Activated CD4-positive, alpha-beta memory T cell treated with anti-CD3 and anti-CD28 coated beads, Interleukin-2, amount 10 ng/mL, durations not matched to agents 7 days and 5 days (primary cell): ENCODE measurements around the gene FXR1. TPM values are rescaled to one million over a fixed set of nuclear protein-coding genes. Genes with fewer than 3 reads are reported as not detected.

Source experiments
- CTCF ChIA-PET: fragments of 350-600 bp; sonication (Branson Sonifier 250); formaldehyde crosslinking; loops from one replicate; lab custom pipeline; 2021; ENCODE audit warnings: antibody characterized with exemption, inconsistent platforms; lab: Charles Lee
- POLR2A ChIA-PET: fragments of 350-600 bp; sonication (Branson Sonifier 250); formaldehyde crosslinking; loops from one replicate; lab custom pipeline; 2021; ENCODE audit warnings: antibody characterized with exemption; lab: Charles Lee
- DNase-seq: peaks from one replicate; pipeline ENCODE4 v3.0.0-alpha.2; 2020
- H3K27ac Mint-ChIP-seq: one replicate; pipeline ENCODE4 v1.8.0; 2021; ENCODE audit warnings: mild to moderate bottlenecking, mixed read lengths
- H3K27me3 Mint-ChIP-seq: one replicate; pipeline ENCODE4 v1.8.0; 2021; ENCODE audit warnings: mixed read lengths
- H3K36me3 Mint-ChIP-seq: one replicate; pipeline ENCODE4 v1.8.0; 2021; ENCODE audit warnings: low read depth, mixed read lengths
- H3K4me1 Mint-ChIP-seq: one replicate; pipeline ENCODE4 v1.8.0; 2021; ENCODE audit warnings: mixed read lengths
- H3K4me3 Mint-ChIP-seq: one replicate; pipeline ENCODE4 v1.8.0; 2021; ENCODE audit warnings: mild to moderate bottlenecking, mixed read lengths
- H3K9me3 Mint-ChIP-seq: one replicate; pipeline ENCODE4 v1.8.0; 2021; ENCODE audit warnings: mixed read lengths
- total RNA-seq, 2 experiments: library from RNA; stranded (reverse); gene quantifications; one replicate each; pipeline ENCODE4 v1.2.3, GENCODE V29; 2021

The FXR1 gene
- total RNA-seq, 2 experiments from 2014 or later, result 127 to 134 TPM

GRCh38 chr3:180911876-180912303 lies 580 bp upstream of the FXR1 start:
- H3K9me3 Mint-ChIP-seq, result no peaks in the 10 kb centered on the region
- ChIA-PET CTCF (interaction anchor here (0.8 to 2.2 kb wide), 11 partner anchors 9 to 307 kb away, joined by 3 to 13 read pairs (median 4); partner anchors contain the start of genes CCDC39 and DNAJC19), POLR2A (interaction anchor here (0.6 to 2.9 kb wide), 14 partner anchors 8 to 310 kb away, joined by 3 to 20 read pairs (median 4); partner anchors contain the start of genes DNAJC19 and TTC14)
- H3K36me3 Mint-ChIP-seq, result peaks cover 25% of the 10 kb centered on the region
- H3K27me3 Mint-ChIP-seq, result no peaks in the 10 kb centered on the region
- peak overlapping the region; percentile 76 for H3K27ac Mint-ChIP-seq
- peaks cover 39% of the 10 kb centered on the region for H3K4me1 Mint-ChIP-seq
- peak overlapping the region; percentile 89 for H3K4me3 Mint-ChIP-seq
- no peak for DNase-seq

- Mint-ChIP-seq H3K27ac (peak overlapping the region; percentile 76), H3K9me3 (no peaks in the 10 kb centered on the region), H3K4me1 (peaks cover 50% of the 10 kb centered on the region), H3K4me3 (peak overlapping the region; percentile 89), H3K27me3 (no peaks in the 10 kb centered on the region), H3K36me3 (peaks cover 37% of the 10 kb centered on the region)
- DNase-seq, result no peak
- ChIA-PET CTCF (interaction anchor here (1.2 to 1.8 kb wide), 2 partner anchors 39 to 44 kb away, joined by 5 read pairs; no protein-coding TSS in a partner anchor), POLR2A (interaction anchor here (0.9 to 2.9 kb wide), 9 partner anchors 8 to 1309 kb away, joined by 3 to 20 read pairs (median 4); partner anchors contain the start of genes DNAJC19, MRPL47, NDUFB5 and TTC14)
Observed at GRCh38 chr3:180913581-180914404, 1.3 kb downstream of the FXR1 start.

- Mint-ChIP-seq H3K4me1 (peaks cover 45% of the 10 kb centered on the region), H3K27me3 (no peaks in the 10 kb centered on the region), H3K9me3 (no peaks in the 10 kb centered on the region), H3K27ac (no peak overlapping the region), H3K4me3 (no peak overlapping the region), H3K36me3 (peaks cover 44% of the 10 kb centered on the region)
- CTCF ChIA-PET, result interaction anchor here (0.8 kb wide), 1 partner anchor 1764 kb away, joined by 3 read pairs; no protein-coding TSS in a partner anchor
- POLR2A ChIA-PET, result no interaction called here
- no peak for DNase-seq
Observed at GRCh38 chr3:180918542-180918941, 6.1 kb downstream of the FXR1 start.

- no peak overlapping the region for H3K27ac Mint-ChIP-seq
- ChIA-PET CTCF (no interaction called here), POLR2A (interaction anchor here (1.1 kb wide), 1 partner anchor 9 kb away, joined by 4 read pairs; no protein-coding TSS in a partner anchor)
- H3K36me3 Mint-ChIP-seq, result peaks cover 29% of the 10 kb centered on the region
- DNase-seq, result no peak
- H3K27me3 Mint-ChIP-seq, result no peaks in the 10 kb centered on the region
- no peak overlapping the region for H3K4me3 Mint-ChIP-seq
- H3K4me1 Mint-ChIP-seq, result peaks cover 26% of the 10 kb centered on the region
- no peaks in the 10 kb centered on the region for H3K9me3 Mint-ChIP-seq
Observed at GRCh38 chr3:180922242-180922641, 9.8 kb downstream of the FXR1 start.

- Mint-ChIP-seq H3K27ac (no peak overlapping the region), H3K9me3 (no peaks in the 10 kb centered on the region), H3K36me3 (peaks cover 26% of the 10 kb centered on the region), H3K4me1 (peaks cover 23% of the 10 kb centered on the region), H3K27me3 (no peaks in the 10 kb centered on the region), H3K4me3 (no peak overlapping the region)
- ChIA-PET POLR2A (no interaction called here), CTCF (no interaction called here)
- no peak for DNase-seq
Observed at GRCh38 chr3:180923561-180923960, 11.1 kb downstream of the FXR1 start.

GRCh38 chr3:180926526-180926925 lies 14.1 kb downstream of the FXR1 start:
- Mint-ChIP-seq H3K27ac (no peak overlapping the region), H3K4me1 (peaks cover 26% of the 10 kb centered on the region), H3K9me3 (no peaks in the 10 kb centered on the region), H3K36me3 (peaks cover 32% of the 10 kb centered on the region), H3K4me3 (no peak overlapping the region), H3K27me3 (no peaks in the 10 kb centered on the region)
- POLR2A ChIA-PET, result interaction anchor here (2.4 kb wide), 1 partner anchor 14 kb away, joined by 8 read pairs; the partner anchor contains the start of gene FXR1
- DNase-seq, result no peak
- CTCF ChIA-PET, result no interaction called here

- no peak overlapping the region for H3K27ac Mint-ChIP-seq
- DNase-seq, result no peak
- ChIA-PET CTCF (no interaction called here), POLR2A (no interaction called here)
- peaks cover 25% of the 10 kb centered on the region for H3K4me1 Mint-ChIP-seq
- H3K9me3 Mint-ChIP-seq, result no peaks in the 10 kb centered on the region
- no peaks in the 10 kb centered on the region for H3K27me3 Mint-ChIP-seq
- peaks cover 17% of the 10 kb centered on the region for H3K36me3 Mint-ChIP-seq
- H3K4me3 Mint-ChIP-seq, result no peak overlapping the region
Observed at GRCh38 chr3:180929376-180929775, 16.9 kb downstream of the FXR1 start.

GRCh38 chr3:180930526-180930925 lies 18.1 kb downstream of the FXR1 start:
- H3K27ac Mint-ChIP-seq, result no peak overlapping the region
- H3K27me3 Mint-ChIP-seq, result no peaks in the 10 kb centered on the region
- POLR2A ChIA-PET, result no interaction called here
- no peak overlapping the region for H3K4me3 Mint-ChIP-seq
- no peak for DNase-seq
- peaks cover 24% of the 10 kb centered on the region for H3K36me3 Mint-ChIP-seq
- CTCF ChIA-PET, result no interaction called here
- no peaks in the 10 kb centered on the region for H3K9me3 Mint-ChIP-seq
- peaks cover 24% of the 10 kb centered on the region for H3K4me1 Mint-ChIP-seq

- Mint-ChIP-seq H3K27me3 (no peaks in the 10 kb centered on the region), H3K4me3 (no peak overlapping the region), H3K27ac (no peak overlapping the region), H3K36me3 (peaks cover 35% of the 10 kb centered on the region), H3K9me3 (no peaks in the 10 kb centered on the region), H3K4me1 (peaks cover 21% of the 10 kb centered on the region)
- CTCF ChIA-PET, result no interaction called here
- DNase-seq, result no peak
- POLR2A ChIA-PET, result no interaction called here
Observed at GRCh38 chr3:180932819-180933218, 20.3 kb downstream of the FXR1 start.

- peaks cover 13% of the 10 kb centered on the region for H3K4me1 Mint-ChIP-seq
- H3K27ac Mint-ChIP-seq, result no peak overlapping the region
- CTCF ChIA-PET, result interaction anchor here (1.2 kb wide), 1 partner anchor 22 kb away, joined by 8 read pairs; the partner anchor contains the start of gene FXR1
- no peak for DNase-seq
- no peaks in the 10 kb centered on the region for H3K27me3 Mint-ChIP-seq
- H3K4me3 Mint-ChIP-seq, result no peak overlapping the region
- H3K9me3 Mint-ChIP-seq, result no peaks in the 10 kb centered on the region
- H3K36me3 Mint-ChIP-seq, result peaks cover 34% of the 10 kb centered on the region
- POLR2A ChIA-PET, result interaction anchor here (1.0 kb wide), 2 partner anchors 10 to 22 kb away, joined by 4 to 6 read pairs; partner anchors contain the start of gene FXR1
Observed at GRCh38 chr3:180934638-180935037, 22.2 kb downstream of the FXR1 start.

- Mint-ChIP-seq H3K27ac (no peak overlapping the region), H3K36me3 (peaks cover 50% of the 10 kb centered on the region), H3K27me3 (no peaks in the 10 kb centered on the region), H3K4me3 (no peak overlapping the region), H3K4me1 (peaks cover 4% of the 10 kb centered on the region), H3K9me3 (no peaks in the 10 kb centered on the region)
- no peak for DNase-seq
- ChIA-PET CTCF (no interaction called here), POLR2A (no interaction called here)
Observed at GRCh38 chr3:180940826-180941225, 28.4 kb downstream of the FXR1 start.

GRCh38 chr3:180947761-180948390 lies 35.4 kb downstream of the FXR1 start:
- H3K36me3 Mint-ChIP-seq, result peaks cover 58% of the 10 kb centered on the region
- DNase-seq, result no peak
- H3K27ac Mint-ChIP-seq, result no peak overlapping the region
- ChIA-PET CTCF (no interaction called here), POLR2A (interaction anchor here (0.9 kb wide), 1 partner anchor 36 kb away, joined by 3 read pairs; the partner anchor contains the start of gene FXR1)
- no peak overlapping the region for H3K4me3 Mint-ChIP-seq
- peaks cover 3% of the 10 kb centered on the region for H3K4me1 Mint-ChIP-seq
- no peaks in the 10 kb centered on the region for H3K27me3 Mint-ChIP-seq
- no peaks in the 10 kb centered on the region for H3K9me3 Mint-ChIP-seq
